B cell (primary cell): ENCODE results near the gene ISOC2. TPM values are rescaled to one million over a fixed set of nuclear protein-coding genes. Genes with fewer than 3 reads are reported as not detected.
"Not testable (repeated sequence)": the region's sequence is repeated elsewhere in the genome, so short reads cannot be mapped to it uniquely, and the experiment has no call there.

Experiments
- ATAC-seq: fragments of 200-7000 bp; cut with Tn5 transposase; one replicate; pipeline ENCODE4 v1.10.0; 2021; ENCODE audit warnings: low read depth, mild to moderate bottlenecking, moderate number of reproducible peaks, moderate library complexity
- CTCF ChIA-PET: fragments of 350-600 bp; sonication (Branson Sonifier 250); formaldehyde crosslinking; loops from one replicate; lab custom pipeline; 2021; ENCODE audit warnings: antibody characterized with exemption, inconsistent platforms; lab: Charles Lee
- POLR2A ChIA-PET: fragments of 350-600 bp; sonication (Branson Sonifier 250); formaldehyde crosslinking; loops from one replicate; lab custom pipeline; 2021; ENCODE audit warnings: antibody characterized with exemption; lab: Charles Lee
- DNase-seq: peaks from one replicate; pipeline ENCODE4 v3.0.0; 2013
- H2AFZ ChIP-seq: 2 replicates; pipeline ENCODE4 v1.6.1; 2012; ENCODE audit warnings: mild to moderate bottlenecking, low read depth, low read length; ENCODE audit not compliant: insufficient read depth, poor library complexity, severe bottlenecking
- H3K27ac ChIP-seq, 2 donors: 1 replicate in 1 of 2; 2 replicates in 1 of 2; pipeline ENCODE4 v1.5.1; 2012 to 2013; ENCODE audit warnings: low read length in 2 of 2, mild to moderate bottlenecking in 2 of 2, moderate library complexity in 1 of 2
- H3K27me3 ChIP-seq, 4 experiments: fragments of 200-600 bp in 1 of 4; sonication (generic) in 1 of 4; replicated peaks in 1 of 4; 1 replicate in 2 of 4; 2 replicates in 2 of 4; pipeline versions ENCODE4 v1.6.1 to v1.7.0; 2013 to 2016; ENCODE audit warnings: low read length in 3 of 4, mild to moderate bottlenecking in 2 of 4, mixed read lengths in 1 of 4, moderate library complexity in 1 of 4; ENCODE audit not compliant: insufficient read depth in 4 of 4, control insufficient read depth in 3 of 4; ENCODE audit errors: control extremely low read depth in 1 of 4
- H3K36me3 ChIP-seq, 2 experiments: replicated peaks in 1 of 2; 1 replicate in 1 of 2; 2 replicates in 1 of 2; pipeline versions ENCODE4 v1.6.1 to v1.7.1; 2013; ENCODE audit warnings: low read length in 1 of 2; ENCODE audit not compliant: insufficient read depth in 2 of 2, control insufficient read depth in 1 of 2; ENCODE audit errors: control extremely low read depth in 1 of 2, extremely low read depth in 1 of 2
- H3K4me1 ChIP-seq, 2 donors: fragments of 200-600 bp in 1 of 2; sonication (generic) in 1 of 2; 1 replicate in 1 of 2; 2 replicates in 1 of 2; pipeline versions ENCODE4 v1.5.1 to v1.6.1; 2013 to 2017; ENCODE audit warnings: low read length in 2 of 2; ENCODE audit not compliant: control insufficient read depth in 2 of 2, insufficient read depth in 2 of 2
- H3K4me2 ChIP-seq: replicated peaks from 2 replicates; pipeline ENCODE3; 2012; ENCODE audit warnings: mild to moderate bottlenecking, low read depth, low read length; ENCODE audit not compliant: poor library complexity, severe bottlenecking
- H3K4me3 ChIP-seq, 5 experiments: fragments of 200-600 bp in 1 of 5; sonication (generic) in 1 of 5; 1 replicate in 3 of 5; 2 replicates in 2 of 5; pipeline versions ENCODE4 v1.5.1 to v1.7.0; 2011 to 2016; ENCODE audit warnings: low read length in 4 of 5, mild to moderate bottlenecking in 4 of 5, low read depth in 2 of 5, control low read depth in 1 of 5, moderate library complexity in 1 of 5; ENCODE audit not compliant: insufficient read depth in 1 of 5; ENCODE audit errors: control extremely low read depth in 1 of 5, extremely low read depth in 1 of 5
- H3K79me2 ChIP-seq: fragments of 200-600 bp; sonication (generic); one replicate; pipeline ENCODE4 v1.6.0; 2016; ENCODE audit warnings: low read length; ENCODE audit not compliant: control insufficient read depth, insufficient read depth
- H3K9ac ChIP-seq: fragments of 200-600 bp; sonication (generic); 2 replicates; pipeline ENCODE4 v1.6.1; 2017; ENCODE audit warnings: mild to moderate bottlenecking, low read length, moderate library complexity
- H3K9me3 ChIP-seq, 3 donors: one replicate each; pipeline versions ENCODE4 v1.6.1 to v1.7.1; 2013; ENCODE audit warnings: low read length in 2 of 3; ENCODE audit not compliant: control insufficient read depth in 2 of 3, insufficient read depth in 1 of 3; ENCODE audit errors: control extremely low read depth in 1 of 3
- H4K20me1 ChIP-seq: 2 replicates; pipeline ENCODE4 v1.6.0; 2012; ENCODE audit warnings: mild to moderate bottlenecking, low read length; ENCODE audit not compliant: insufficient read depth, control insufficient read depth, poor library complexity, severe bottlenecking
- H3K27ac Mint-ChIP-seq: one replicate; pipeline ENCODE4 v1.8.0; 2021; ENCODE audit warnings: mixed read lengths
- H3K27me3 Mint-ChIP-seq: one replicate; pipeline ENCODE4 v1.8.0; 2021; ENCODE audit warnings: mixed read lengths
- H3K4me1 Mint-ChIP-seq: one replicate; pipeline ENCODE4 v1.8.0; 2021; ENCODE audit warnings: mixed read lengths
- H3K4me3 Mint-ChIP-seq: one replicate; pipeline ENCODE4 v1.8.0; 2021; ENCODE audit warnings: mixed read lengths
- H3K9me3 Mint-ChIP-seq: one replicate; pipeline ENCODE4 v1.8.0; 2022; ENCODE audit warnings: mixed read lengths; ENCODE audit not compliant: insufficient read depth
- CTCF ChIP-seq: fragments of 200-600 bp; IDR thresholded peaks from one replicate; pipeline ENCODE4 v1.8.0; 2022; ENCODE audit warnings: antibody characterized with exemption, mild to moderate bottlenecking
- EZH2 ChIP-seq: IDR thresholded peaks from 2 replicates; pipeline ENCODE4 v1.6.1; 2012; ENCODE audit warnings: borderline replicate concordance, low read depth, mild to moderate bottlenecking, moderate library complexity, low read length; ENCODE audit not compliant: insufficient read depth, poor library complexity, severe bottlenecking
- WGBS: methylation state at CpG from one replicate; pipeline ENCODE4 v1.1.5; 2013; ENCODE audit warnings: missing lambda C conversion rate; ENCODE audit not compliant: insufficient coverage; 5-methylcytosine and 5-hydroxymethylcytosine counted together
- intact Hi-C: fragments of 100-400 bp; cut with micrococcal nuclease; formaldehyde crosslinking; loops from one replicate; pipeline ENCODE4 v1.10.0; 2022
- polyA plus RNA-seq: library from polyadenylated mRNA; depleted of rRNA; stranded (reverse); fragments of >200 nt; gene quantifications from 2 replicates; pipeline ENCODE4 v1.2.3, GENCODE V29; 2012
- total RNA-seq, 2 donors: library from RNA; stranded (reverse); fragments of 120-200 nt in 1 of 2; gene quantifications; 1 replicate in 1 of 2; 2 replicates in 1 of 2; pipeline versions ENCODE4 v1.2.3 to v1.2.4, GENCODE V29; 2013 to 2022

ISOC2 gene
- total and polyA plus RNA-seq, 2 donors (not counting 1 experiment from before 2014, with no cell fraction given), result 10.0 to 27.6 TPM

GRCh38 chr19:55418185-55418584, 43.3 kb downstream of the ISOC2 start:
- no peak overlapping the region for H3K27ac ChIP-seq
- DNase-seq, result peak; percentile 73
- 6% methylated on average over 3 of the region's 7 CpGs for WGBS
- no peak overlapping the region for H3K27ac Mint-ChIP-seq
- H3K4me1 Mint-ChIP-seq, result no peaks in the 10 kb centered on the region
- no peaks in the 10 kb centered on the region for H3K9me3 ChIP-seq
- no peaks in the 10 kb centered on the region for H4K20me1 ChIP-seq
- no peaks in the 10 kb centered on the region for H3K79me2 ChIP-seq
- H3K9ac ChIP-seq, result no peak overlapping the region
- no peak overlapping the region for H3K4me3 Mint-ChIP-seq
- no peaks in the 10 kb centered on the region for H3K36me3 ChIP-seq
- H3K4me3 ChIP-seq, result no peak overlapping the region
- H3K9me3 Mint-ChIP-seq, result no peaks in the 10 kb centered on the region
- ChIA-PET POLR2A (no interaction called here), CTCF (interaction anchor here (0.7 to 7.2 kb wide), 13 partner anchors 9 to 331 kb away, joined by 3 to 75 read pairs (median 3); partner anchors contain the start of genes KMT5C, PPP6R1 and TMEM238)
- H3K4me2 ChIP-seq, result no peak overlapping the region
- TF ChIP-seq CTCF (peak; percentile 68), EZH2 (no peak)
- intact Hi-C loops, result loop anchor here (1.0 kb wide), 1 partner anchor 126 kb away; no protein-coding TSS in a partner anchor
- H3K27me3 ChIP-seq, result peaks cover 0 to 18% (median 0%) of the 10 kb centered on the region in 4 experiments
- H2AFZ ChIP-seq, result no peak overlapping the region
- peak; percentile 56 for ATAC-seq
- H3K4me1 ChIP-seq, result no peaks in the 10 kb centered on the region
- peaks cover 19% of the 10 kb centered on the region for H3K27me3 Mint-ChIP-seq

- Histone ChIP-seq H3K4me3 (no peak overlapping the region), H3K27me3 (no peaks in the 10 kb centered on the region), H2AFZ (no peak overlapping the region), H3K9me3 (peaks cover 0 to 20% (median 3%) of the 10 kb centered on the region in 3 donors), H3K4me1 (peaks cover 11 to 25% of the 10 kb centered on the region in 2 donors), H3K27ac (no peak overlapping the region), H3K36me3 (peaks cover 0 to 13% of the 10 kb centered on the region in 2 experiments), H3K4me2 (no peak overlapping the region), H3K9ac (no peak overlapping the region), H3K79me2 (peaks cover 21% of the 10 kb centered on the region), H4K20me1 (peaks cover 5% of the 10 kb centered on the region)
- CTCF ChIA-PET, result interaction anchor here (1.7 to 1.9 kb wide), 2 partner anchors 94 to 108 kb away, joined by 6 read pairs; no protein-coding TSS in a partner anchor
- POLR2A ChIA-PET, result no interaction called here
- Mint-ChIP-seq H3K27me3 (peaks cover 7% of the 10 kb centered on the region), H3K4me3 (no peak overlapping the region), H3K27ac (no peak overlapping the region), H3K9me3 (peaks cover 6% of the 10 kb centered on the region), H3K4me1 (peaks cover 32% of the 10 kb centered on the region)
- ATAC-seq (no peak), DNase-seq (no peak)
- WGBS, result 88% methylated on average over 2 of the region's 2 CpGs
- TF ChIP-seq EZH2, result no peak
- no peak for TF ChIP-seq CTCF
- intact Hi-C loops, result no loop called here
Measured at GRCh38 chr19:55410168-55410567, 51.3 kb downstream of the ISOC2 start.

GRCh38 chr19:55409179-55409578, 52.3 kb downstream of the ISOC2 start:
- intact Hi-C loops, result loop anchor here (2.0 to 5.0 kb wide), 5 partner anchors 53 to 233 kb away; partner anchors contain the start of genes C19orf85, FIZ1, ISOC2 and ZNF580
- H3K4me2 ChIP-seq, H3K9ac ChIP-seq, H3K27ac ChIP-seq, H3K4me3 ChIP-seq, H3K9me3 Mint-ChIP-seq, DNase-seq, H3K27me3 ChIP-seq, H2AFZ ChIP-seq, ATAC-seq, H3K27me3 Mint-ChIP-seq, H4K20me1 ChIP-seq: not testable (repeated sequence)
- CTCF ChIA-PET, result interaction anchor here (0.8 to 1.9 kb wide), 5 partner anchors 10 to 268 kb away, joined by 3 to 6 read pairs (median 5); no protein-coding TSS in a partner anchor
- peaks cover 11 to 25% of the 10 kb centered on the region in 2 donors for H3K4me1 ChIP-seq
- peaks cover 0 to 20% (median 3%) of the 10 kb centered on the region in 3 donors for H3K9me3 ChIP-seq
- Mint-ChIP-seq H3K4me3 (peak overlapping the region; percentile 98), H3K27ac (peak overlapping the region; percentile 99), H3K4me1 (peaks cover 32% of the 10 kb centered on the region)
- POLR2A ChIA-PET, result interaction anchor here (0.6 to 1.3 kb wide), 4 partner anchors 52 to 275 kb away, joined by 3 to 7 read pairs (median 4); partner anchors contain the start of genes ISOC2 and ZNF784
- H3K36me3 ChIP-seq, result peaks cover 0 to 18% of the 10 kb centered on the region in 2 experiments
- 95% methylated on average over 6 of the region's 8 CpGs for WGBS
- H3K79me2 ChIP-seq, result peaks cover 21% of the 10 kb centered on the region
